HG03460 (cell line): ENCODE results near the gene ABCC12.
"Not testable (repeated sequence)": the region's sequence is repeated elsewhere in the genome, so short reads cannot be mapped to it uniquely, and the experiment has no call there.

Experiments
- ATAC-seq: cut with Tn5 transposase; IDR thresholded peaks from one replicate; pipeline ENCODE4 v1.9.1; 2021; ENCODE audit not compliant: unreplicated experiment

The ABCC12 gene

GRCh38 chr16:48166617-48167016, 10.8 kb upstream of the ABCC12 start:
- ATAC-seq, result not testable (repeated sequence)

GRCh38 chr16:48165961-48166578, 10.3 kb upstream of the ABCC12 start:
- no peak for ATAC-seq

- peak; percentile 75 for ATAC-seq
These were observed 9.3 kb upstream of the ABCC12 start for GRCh38 chr16:48164907-48165715.

DNA sequence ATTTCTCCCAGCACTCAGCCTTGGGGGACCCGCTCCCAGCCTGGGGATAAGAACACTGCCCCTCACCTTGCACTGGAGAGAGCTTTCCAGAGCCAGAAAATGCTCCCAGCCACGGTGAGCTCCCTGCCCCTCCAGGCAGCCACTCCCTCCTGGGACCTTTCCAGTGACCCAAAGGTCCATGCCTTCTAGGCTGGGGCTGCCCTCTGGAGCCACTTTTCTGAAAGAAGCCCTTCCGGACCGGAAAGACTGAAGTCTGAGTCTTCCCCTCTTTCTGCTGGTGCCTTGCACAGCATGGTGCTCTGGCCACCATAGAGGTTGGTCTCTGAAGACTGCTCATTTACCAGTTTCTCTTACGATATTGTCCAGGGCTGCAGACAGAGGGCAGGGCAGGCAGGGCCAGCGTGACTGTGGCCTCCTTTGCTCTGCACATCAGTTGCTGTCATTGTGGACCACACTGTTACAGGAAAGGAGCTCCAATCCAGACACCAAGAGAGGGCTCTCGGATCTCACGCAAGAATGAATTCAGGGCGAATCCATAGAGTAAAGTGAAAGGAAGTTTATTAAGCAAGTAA, 7.1 kb upstream of the ABCC12 start:
- ATAC-seq, result no peak

DNA sequence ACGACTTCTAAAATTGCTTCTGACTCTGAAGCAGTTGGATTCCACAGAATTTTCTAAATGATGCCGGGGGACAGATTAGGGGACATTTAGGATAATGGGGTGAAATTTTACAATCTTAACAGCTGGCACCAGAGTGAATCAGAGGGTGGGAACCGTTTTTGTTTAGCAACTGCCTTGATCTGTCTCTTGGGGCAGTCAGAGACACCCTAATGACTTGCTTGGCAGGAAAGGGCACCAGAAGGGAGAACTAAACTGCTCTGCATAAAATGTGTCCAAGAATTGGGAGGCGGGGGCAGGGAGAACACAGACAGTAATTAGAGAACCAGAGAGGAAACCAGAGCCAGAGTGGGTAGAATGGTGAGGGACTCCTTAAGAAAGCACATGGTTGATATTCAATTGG, 6.1 kb upstream of the ABCC12 start:
- ATAC-seq, result no peak

DNA sequence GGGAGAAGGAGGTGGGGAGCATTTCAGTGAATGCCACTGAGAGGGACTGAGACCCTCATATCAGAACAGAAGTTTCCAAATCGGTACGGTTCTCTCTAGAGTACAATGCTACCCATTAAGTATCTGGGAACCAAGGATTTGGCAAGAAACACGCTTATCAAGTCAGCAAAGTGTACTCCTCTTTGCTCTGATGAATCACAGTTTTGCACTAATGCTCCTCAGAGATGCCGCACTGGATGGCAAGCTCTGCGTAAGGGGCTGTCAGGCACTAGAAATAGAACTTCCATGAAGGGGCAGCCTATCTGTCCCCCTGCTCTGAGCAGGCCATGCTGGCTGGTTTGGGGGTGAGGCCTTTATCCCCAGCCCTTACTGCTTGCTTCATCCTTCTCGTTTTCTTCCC, 4.8 kb upstream of the ABCC12 start:
- ATAC-seq, result no peak

GRCh38 chr16:48158296-48158695, 2.5 kb upstream of the ABCC12 start:
- ATAC-seq, result peak; percentile 71

GRCh38 chr16:48157794-48158193, 2.0 kb upstream of the ABCC12 start:
- ATAC-seq, result no peak

DNA sequence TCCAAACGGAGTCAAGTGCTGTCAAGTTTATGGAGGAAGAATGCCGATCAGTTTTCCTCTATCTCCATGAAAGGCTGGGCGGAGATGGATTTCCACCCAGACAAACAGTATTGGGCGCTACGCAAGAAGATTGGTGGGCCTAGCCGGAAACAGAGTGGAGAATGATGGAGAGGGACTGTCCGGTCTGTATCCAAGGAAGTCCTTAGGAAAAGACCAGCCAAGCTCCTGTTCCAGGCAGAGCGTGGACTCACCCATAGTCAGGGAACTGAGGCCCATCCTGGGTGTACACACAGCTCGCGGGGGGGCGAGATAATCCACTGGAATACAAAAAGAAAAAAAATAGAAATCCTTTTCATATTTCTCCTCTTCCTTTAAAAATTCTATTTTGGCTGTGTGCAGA, 1.5 kb upstream of the ABCC12 start:
- no peak for ATAC-seq

GRCh38 chr16:48156790-48157209, 1.0 kb upstream of the ABCC12 start:
- no peak for ATAC-seq

DNA sequence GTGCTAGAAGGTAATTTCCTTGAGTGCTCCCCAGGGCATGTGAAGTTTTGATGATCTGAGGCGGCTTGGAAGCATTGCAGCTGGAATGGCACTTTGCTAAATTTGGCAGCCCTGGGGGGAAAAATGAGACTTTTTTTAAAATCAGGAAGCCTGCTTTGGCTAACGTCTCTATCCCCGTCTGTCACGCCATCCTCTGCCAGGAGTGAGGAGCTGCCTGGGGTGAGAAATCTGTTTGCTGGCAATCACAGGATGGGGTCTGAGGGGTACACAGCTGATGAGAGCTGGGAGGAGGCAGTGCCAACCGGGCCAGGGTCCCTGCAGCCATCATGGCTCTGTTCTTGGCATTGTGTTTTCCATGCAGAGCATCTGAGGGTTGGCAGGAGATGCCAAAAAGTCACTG, 2.0 kb downstream of the ABCC12 start:
- ATAC-seq, result no peak

DNA sequence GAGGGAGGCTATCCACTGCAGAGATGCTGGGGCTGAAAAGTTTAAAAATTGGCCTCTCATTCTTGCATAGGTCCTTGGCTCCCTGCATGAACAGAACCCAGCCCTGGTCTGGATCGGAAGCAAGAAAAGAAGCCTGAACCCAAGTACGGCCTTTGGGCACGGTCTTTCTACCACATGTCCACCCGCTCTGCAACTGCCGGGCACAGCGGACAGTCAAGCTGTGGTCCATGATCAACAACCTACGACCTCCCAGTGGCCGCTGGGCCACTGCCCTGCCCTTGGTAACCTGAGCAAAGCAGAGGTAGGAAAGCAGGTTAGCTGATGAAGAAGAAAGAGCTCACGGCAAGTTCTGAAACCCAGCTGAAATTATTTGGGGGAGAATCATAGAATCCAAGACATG, 3.6 kb downstream of the ABCC12 start:
- ATAC-seq, result no peak

DNA sequence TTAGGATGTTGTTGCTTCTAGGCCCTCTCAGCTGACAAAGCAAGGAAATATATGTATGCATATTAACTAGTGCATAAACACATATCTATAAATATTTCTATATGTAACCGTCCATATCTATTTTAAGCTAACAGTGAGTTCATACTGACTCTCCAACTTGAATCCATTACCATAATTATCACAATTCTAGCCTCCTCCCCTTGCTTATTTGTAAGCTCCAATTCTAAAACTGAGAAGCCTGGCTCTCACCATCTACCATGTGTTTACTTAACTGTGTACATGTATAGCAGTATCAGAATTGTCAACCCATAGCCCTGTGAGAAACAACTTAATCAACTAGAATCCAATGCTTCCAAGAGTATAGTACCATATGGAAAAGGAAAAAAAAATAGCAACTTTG, 5.1 kb downstream of the ABCC12 start:
- no peak for ATAC-seq

DNA sequence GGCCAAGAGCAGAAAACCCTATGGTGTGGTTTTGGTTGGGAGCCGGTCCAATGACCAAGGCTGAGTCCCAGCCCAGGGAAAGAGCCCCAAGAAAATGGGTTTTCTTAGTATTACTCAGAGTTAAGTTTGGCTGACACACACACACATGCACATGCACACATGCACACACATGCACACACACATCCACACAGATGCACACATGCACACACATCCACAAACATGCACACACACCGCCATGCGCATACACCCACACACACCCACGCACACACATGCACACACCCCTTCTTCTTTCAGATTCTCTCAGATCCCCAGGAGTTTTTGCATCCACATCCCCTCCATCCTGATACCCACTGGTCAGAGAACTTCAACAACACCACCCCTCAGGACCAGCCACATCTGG, 9.1 kb downstream of the ABCC12 start:
- no peak for ATAC-seq

DNA sequence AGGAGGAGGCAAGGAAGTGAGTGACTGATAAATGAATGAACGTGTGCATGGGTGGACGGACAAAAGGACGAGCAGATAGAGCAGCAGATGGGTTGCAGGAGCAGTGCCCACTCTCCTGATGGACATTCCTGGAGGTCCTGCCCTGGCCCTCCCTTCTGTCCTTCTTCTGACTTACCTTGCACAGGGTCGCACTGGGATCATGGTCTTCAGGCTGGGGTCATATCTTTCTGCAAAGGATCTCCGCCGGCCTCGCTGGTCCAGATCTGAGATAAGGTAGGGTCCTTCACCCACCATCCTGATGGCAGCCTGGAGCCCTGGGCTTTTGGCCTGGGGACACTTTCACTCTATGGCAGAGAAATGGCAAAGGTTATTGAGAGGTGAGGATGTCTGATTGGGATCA, 9.7 kb downstream of the ABCC12 start:
- ATAC-seq, result no peak

DNA sequence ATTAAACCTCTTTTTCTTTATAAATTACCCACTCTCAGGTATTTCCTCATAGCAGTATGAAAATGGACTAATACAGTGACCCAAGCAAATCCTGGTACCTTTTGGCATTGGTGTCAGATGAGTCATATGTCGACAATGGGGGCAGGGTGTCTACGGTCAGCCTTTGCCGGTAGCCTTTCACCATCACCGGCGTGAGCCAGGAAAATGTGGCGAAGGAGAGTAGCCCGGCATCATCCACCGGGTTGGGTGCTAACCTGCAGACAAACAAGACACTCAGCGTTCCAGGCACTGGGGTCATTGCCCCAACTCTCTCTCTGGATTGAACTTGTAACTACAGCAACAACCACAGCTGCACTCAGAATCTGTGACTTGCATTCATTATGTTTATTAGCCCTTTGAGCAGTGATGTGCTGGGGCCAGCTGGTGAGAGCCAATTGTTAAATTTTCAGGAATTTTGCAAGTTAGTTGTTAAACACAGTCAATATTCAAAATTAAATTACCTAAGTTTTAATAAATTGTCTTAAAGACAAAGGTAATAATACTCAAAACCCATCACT, 11.9 kb downstream of the ABCC12 start:
- no peak for ATAC-seq

DNA sequence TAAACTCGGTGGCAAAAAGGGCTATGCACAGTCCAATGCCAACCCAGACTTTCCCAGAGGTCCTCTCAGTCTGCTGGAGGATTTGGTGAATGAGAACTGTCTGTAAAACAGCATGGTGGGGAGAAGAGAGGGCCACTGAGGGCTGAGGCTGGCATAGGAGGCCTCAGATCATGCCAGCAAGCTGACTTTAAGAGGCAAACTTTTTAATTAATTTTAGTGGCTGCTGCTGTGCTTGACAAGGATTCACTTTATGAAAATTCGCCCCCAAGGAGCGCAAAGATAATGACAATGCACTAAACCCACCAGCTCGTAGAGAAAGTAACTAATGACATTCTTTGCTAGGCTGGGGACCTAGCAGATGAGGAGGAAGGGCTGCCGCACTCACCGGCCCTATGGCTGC, 15.0 kb downstream of the ABCC12 start:
- no peak for ATAC-seq

GRCh38 chr16:48139517-48139916, 16.3 kb downstream of the ABCC12 start:
- no peak for ATAC-seq

- no peak for ATAC-seq
These were observed 17.2 kb downstream of the ABCC12 start for GRCh38 chr16:48138543-48138942.

GRCh38 chr16:48137822-48138221, 18.0 kb downstream of the ABCC12 start:
- ATAC-seq, result no peak

DNA sequence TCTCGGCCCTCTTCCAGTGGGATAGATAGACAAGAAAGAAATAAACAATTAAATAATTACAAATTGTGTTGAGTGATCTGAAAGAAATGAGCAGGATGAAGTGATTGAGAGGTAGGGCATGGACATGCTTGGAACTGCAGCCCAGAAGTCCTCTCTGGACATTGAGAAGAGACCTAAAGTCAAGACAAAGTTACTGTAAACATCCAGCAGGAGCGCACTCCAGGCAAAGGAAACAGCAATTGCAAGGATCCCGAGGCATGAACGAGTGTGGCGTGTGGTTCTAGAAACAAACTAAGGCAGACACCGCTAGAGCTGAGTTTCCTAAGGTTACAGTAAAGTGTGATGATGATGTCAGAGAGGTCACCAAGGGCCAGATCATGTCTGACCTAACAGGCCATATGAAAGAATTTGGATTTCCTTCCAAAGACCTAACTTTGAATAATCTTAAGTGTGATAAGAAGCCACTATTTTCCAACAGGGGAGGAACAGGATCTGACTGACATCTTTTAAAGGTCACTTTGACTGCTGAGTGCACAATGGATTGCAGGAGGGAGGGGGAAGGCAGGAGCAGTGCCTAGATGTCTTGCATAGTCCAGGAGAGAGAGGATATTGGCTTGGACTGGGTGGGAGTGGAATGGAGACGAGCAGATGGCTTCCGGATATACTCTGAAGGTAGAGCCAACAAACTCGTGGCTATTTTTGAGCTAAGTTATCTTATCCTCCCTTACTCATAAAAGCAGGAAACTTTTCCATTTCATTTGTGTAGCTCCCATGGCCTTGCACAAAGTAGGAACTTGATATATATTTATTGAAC, 19.0 kb downstream of the ABCC12 start:
- no peak for ATAC-seq
